Endothelial cell of umbilical vein (primary cell): Measurements from ENCODE around the gene FGD3. TPM values are rescaled to one million over a fixed set of nuclear protein-coding genes. Genes with fewer than 3 reads are reported as not detected.

Experiments
- BruUV-seq: library from RNA; stranded (reverse); fragments of 400-500 nt; replicated peaks from 2 replicates; lab custom pipeline; 2021; lab: Mats Ljungman, UMichigan
- CTCF ChIA-PET: fragments of 300-600, 350-600 bp; sonication (Branson Sonifier 250); formaldehyde crosslinking; loops from one replicate; lab custom pipeline; 2021; ENCODE audit warnings: antibody characterized with exemption, inconsistent platforms; lab: Charles Lee
- POLR2A ChIA-PET: fragments of 300-600, 350-600 bp; sonication (Branson Sonifier 250); formaldehyde crosslinking; loops from one replicate; lab custom pipeline; 2021; ENCODE audit warnings: antibody characterized with exemption, inconsistent platforms; lab: Charles Lee
- DNase-seq: peaks from one replicate; pipeline ENCODE4 v3.0.0-alpha.2; 2011; ENCODE audit warnings: low read depth, low spot score
- FAIRE-seq: peaks from 2 replicates; lab custom pipeline; 2011; peaks lifted over from hg19 to GRCh38; lab: Jason Lieb, UNC
- H2AFZ ChIP-seq: 2 replicates; pipeline ENCODE4 v1.6.0; 2012; ENCODE audit warnings: low read depth, low read length, control low read depth, inconsistent platforms
- H3K27ac ChIP-seq: 2 replicates; pipeline ENCODE4 v1.5.1; 2011; ENCODE audit warnings: low read depth, mild to moderate bottlenecking, control low read depth, low read length, moderate library complexity; ENCODE audit not compliant: insufficient read depth
- H3K27me3 ChIP-seq, 2 experiments: 2 replicates each; pipeline versions ENCODE4 v1.6.0 to v1.6.1; 2011; ENCODE audit warnings: low read length in 2 of 2, mixed read lengths in 1 of 2; ENCODE audit not compliant: control insufficient read depth in 2 of 2, insufficient read depth in 2 of 2
- H3K36me3 ChIP-seq, 2 experiments: 2 replicates in 1 of 2; 3 replicates in 1 of 2; pipeline ENCODE4 v1.5.1; 2011; ENCODE audit warnings: low read length in 2 of 2, mild to moderate bottlenecking in 1 of 2, moderate library complexity in 1 of 2; ENCODE audit not compliant: control insufficient read depth in 2 of 2, insufficient read depth in 2 of 2; ENCODE audit errors: extremely low read depth in 1 of 2
- H3K4me1 ChIP-seq: 3 replicates; pipeline ENCODE4 v1.5.1; 2011; ENCODE audit warnings: mild to moderate bottlenecking, low read length; ENCODE audit not compliant: control insufficient read depth, insufficient read depth; ENCODE audit errors: extremely low read depth
- H3K4me2 ChIP-seq: 2 replicates; pipeline ENCODE4 v1.6.1; 2011; ENCODE audit warnings: low read length, control low read depth, mixed read lengths; ENCODE audit not compliant: insufficient read depth
- H3K4me3 ChIP-seq, 3 experiments: fragments of 200-600 bp in 1 of 3; sonication (generic), shearing (Covaris generic) in 1 of 3; replicated peaks in 1 of 3; 2 replicates each; pipeline ENCODE4 v1.5.1; 2011 to 2016; ENCODE audit warnings: control low read depth in 3 of 3, low read length in 3 of 3, mild to moderate bottlenecking in 2 of 3, inconsistent platforms in 1 of 3, low read depth in 1 of 3, moderate library complexity in 1 of 3; ENCODE audit not compliant: insufficient read depth in 1 of 3
- H3K79me2 ChIP-seq: 2 replicates; pipeline ENCODE4 v1.6.0; 2012; ENCODE audit warnings: low read length, inconsistent platforms; ENCODE audit not compliant: control insufficient read depth, insufficient read depth
- H3K9ac ChIP-seq: replicated peaks from 2 replicates; pipeline ENCODE3; 2011; ENCODE audit warnings: low read length, control low read depth; ENCODE audit not compliant: insufficient read depth; ENCODE audit errors: extremely low read depth
- H3K9me1 ChIP-seq: replicated peaks from 3 replicates; pipeline ENCODE4 v1.6.0; 2011; ENCODE audit warnings: mild to moderate bottlenecking, low read length; ENCODE audit not compliant: control insufficient read depth, insufficient read depth; ENCODE audit errors: extremely low read depth
- H3K9me3 ChIP-seq: replicated peaks from 2 replicates; pipeline ENCODE4 v1.5.1; 2012; ENCODE audit warnings: low read length, inconsistent platforms; ENCODE audit not compliant: control insufficient read depth, insufficient read depth
- H4K20me1 ChIP-seq: replicated peaks from 2 replicates; pipeline ENCODE3; 2011; ENCODE audit warnings: mild to moderate bottlenecking, low read length; ENCODE audit not compliant: control insufficient read depth, insufficient read depth; ENCODE audit errors: extremely low read depth
- EZH2 ChIP-seq: IDR thresholded peaks from 2 replicates; pipeline ENCODE4 v1.6.1; 2012; ENCODE audit warnings: borderline replicate concordance, low read depth, mild to moderate bottlenecking, moderate library complexity, low read length, inconsistent platforms; ENCODE audit not compliant: severe bottlenecking
- FOS ChIP-seq: IDR thresholded peaks from 2 replicates; pipeline ENCODE4 v1.6.1; 2011; ENCODE audit warnings: mild to moderate bottlenecking, low read length, moderate library complexity, borderline replicate concordance; ENCODE audit not compliant: insufficient read depth
- GATA2 ChIP-seq: IDR thresholded peaks from 2 replicates; pipeline ENCODE4 v1.7.0; 2011; ENCODE audit warnings: low read depth, mild to moderate bottlenecking, moderate library complexity, mixed read lengths, low read length; ENCODE audit not compliant: insufficient read length, insufficient read depth
- JUN ChIP-seq: IDR thresholded peaks from 2 replicates; pipeline ENCODE4 v1.6.1; 2011; ENCODE audit warnings: borderline replicate concordance, low read depth; ENCODE audit not compliant: insufficient read length, insufficient read depth
- MAX ChIP-seq: IDR thresholded peaks from 2 replicates; pipeline ENCODE4 v1.6.1; 2011; ENCODE audit not compliant: insufficient read depth, insufficient read length
- MYC ChIP-seq: IDR thresholded peaks from one replicate; pipeline ENCODE4 v1.6.1; 2011; ENCODE audit warnings: mild to moderate bottlenecking, low read depth, low read length
- POLR2A ChIP-seq: IDR thresholded peaks from 2 replicates; pipeline ENCODE4 v1.6.1; 2012; ENCODE audit warnings: low read depth, mild to moderate bottlenecking, control low read depth, low read length
- POLR2AphosphoS5 ChIP-seq: IDR thresholded peaks from 2 replicates; pipeline ENCODE4 v1.6.1; 2012; ENCODE audit warnings: low read depth, mild to moderate bottlenecking, control low read depth, low read length, moderate library complexity; ENCODE audit not compliant: insufficient read depth
- dilution Hi-C: fragments of 300-500 bp; cut with MboI; formaldehyde crosslinking; loops from one replicate; pipeline ENCODE4 v1.15.0; 2019; ENCODE audit warnings: low sequenced_read_pairs; ENCODE audit not compliant: extremely low pct_ligation_motif_present
- intact Hi-C: fragments of 100-400 bp; cut with micrococcal nuclease; formaldehyde crosslinking; loops from one replicate; pipeline ENCODE4 v1.10.0; 2022
- polyA plus RNA-seq, 4 experiments: library from polyadenylated mRNA; depleted of rRNA in 3 of 4; stranded (reverse) in 3 of 4; unstranded in 1 of 4; fragments of >200 nt; gene quantifications; 2 replicates each; pipeline versions ENCODE4 v1.2.1 to v1.2.3, GENCODE V29; 2011 to 2012; ENCODE audit warnings: missing spikeins in 1 of 4
- total RNA-seq: library from RNA; stranded (reverse); gene quantifications from 2 replicates; pipeline ENCODE4 v1.2.3, GENCODE V29; 2021
- TF ChIP-seq, protein P1 (sequence below), 2 donors: IDR thresholded peaks; 1 replicate in 1 of 2; 2 replicates in 1 of 2; pipeline ENCODE4 v1.5.1; 2011; ENCODE audit warnings: low read length in 2 of 2, mild to moderate bottlenecking in 2 of 2, moderate library complexity in 2 of 2, control low read depth in 1 of 2, inconsistent platforms in 1 of 2, low read depth in 1 of 2; ENCODE audit not compliant: insufficient read depth in 1 of 2; ENCODE audit errors: extremely low read depth in 1 of 2

The FGD3 gene
- total and polyA plus RNA-seq, 2 donors (not counting 3 experiments of a cell fraction or from before 2014, with no cell fraction given) = not detected

GRCh38 chr9:93038918-93039317 is 91.6 kb downstream of the FGD3 start:
- H4K20me1 ChIP-seq = no peaks in the 10 kb centered on the region
- FAIRE-seq = no peak
- BruUV-seq = no TSS peak
- CTCF ChIA-PET = no interaction called here
- H3K36me3 ChIP-seq = no peaks in the 10 kb centered on the region
- no peak for TF ChIP-seq MYC
- TF ChIP-seq MAX = no peak
- no peak for TF ChIP-seq FOS
- TF ChIP-seq EZH2 = no peak
- no peak for TF ChIP-seq GATA2
- TF ChIP-seq POLR2A = no peak
- no peak for TF ChIP-seq JUN
- TF ChIP-seq POLR2AphosphoS5 = no peak
- TF ChIP-seq, protein P1, sequence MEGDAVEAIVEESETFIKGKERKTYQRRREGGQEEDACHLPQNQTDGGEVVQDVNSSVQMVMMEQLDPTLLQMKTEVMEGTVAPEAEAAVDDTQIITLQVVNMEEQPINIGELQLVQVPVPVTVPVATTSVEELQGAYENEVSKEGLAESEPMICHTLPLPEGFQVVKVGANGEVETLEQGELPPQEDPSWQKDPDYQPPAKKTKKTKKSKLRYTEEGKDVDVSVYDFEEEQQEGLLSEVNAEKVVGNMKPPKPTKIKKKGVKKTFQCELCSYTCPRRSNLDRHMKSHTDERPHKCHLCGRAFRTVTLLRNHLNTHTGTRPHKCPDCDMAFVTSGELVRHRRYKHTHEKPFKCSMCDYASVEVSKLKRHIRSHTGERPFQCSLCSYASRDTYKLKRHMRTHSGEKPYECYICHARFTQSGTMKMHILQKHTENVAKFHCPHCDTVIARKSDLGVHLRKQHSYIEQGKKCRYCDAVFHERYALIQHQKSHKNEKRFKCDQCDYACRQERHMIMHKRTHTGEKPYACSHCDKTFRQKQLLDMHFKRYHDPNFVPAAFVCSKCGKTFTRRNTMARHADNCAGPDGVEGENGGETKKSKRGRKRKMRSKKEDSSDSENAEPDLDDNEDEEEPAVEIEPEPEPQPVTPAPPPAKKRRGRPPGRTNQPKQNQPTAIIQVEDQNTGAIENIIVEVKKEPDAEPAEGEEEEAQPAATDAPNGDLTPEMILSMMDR (IDR thresholded peaks at IDR 0.05; ENCODE audit: extremely low read depth in 1 of 2, insufficient read depth in 1 of 2, low read depth in 1 of 2, low read length in 2 of 2) = no peak
- H3K9me1 ChIP-seq = no peaks in the 10 kb centered on the region
- H3K4me1 ChIP-seq = no peaks in the 10 kb centered on the region
- POLR2A ChIA-PET = no interaction called here
- H3K9ac ChIP-seq = no peak overlapping the region
- H3K27ac ChIP-seq = no peak overlapping the region
- no peaks in the 10 kb centered on the region for H3K79me2 ChIP-seq
- no peak overlapping the region for H3K4me2 ChIP-seq
- intact Hi-C loops (no loop called here), dilution Hi-C loops (no loop called here)
- H3K27me3 ChIP-seq = no peaks in the 10 kb centered on the region
- no peak overlapping the region for H3K4me3 ChIP-seq
- no peak overlapping the region for H2AFZ ChIP-seq
- no peak for DNase-seq
- no peaks in the 10 kb centered on the region for H3K9me3 ChIP-seq
